Measurements from ENCODE around the gene S100A11.

The S100A11 gene

GRCh38 chr1:152038871-152039270, 2.1 kb upstream of the S100A11 start:
- no peak for DNase-seq

DNA sequence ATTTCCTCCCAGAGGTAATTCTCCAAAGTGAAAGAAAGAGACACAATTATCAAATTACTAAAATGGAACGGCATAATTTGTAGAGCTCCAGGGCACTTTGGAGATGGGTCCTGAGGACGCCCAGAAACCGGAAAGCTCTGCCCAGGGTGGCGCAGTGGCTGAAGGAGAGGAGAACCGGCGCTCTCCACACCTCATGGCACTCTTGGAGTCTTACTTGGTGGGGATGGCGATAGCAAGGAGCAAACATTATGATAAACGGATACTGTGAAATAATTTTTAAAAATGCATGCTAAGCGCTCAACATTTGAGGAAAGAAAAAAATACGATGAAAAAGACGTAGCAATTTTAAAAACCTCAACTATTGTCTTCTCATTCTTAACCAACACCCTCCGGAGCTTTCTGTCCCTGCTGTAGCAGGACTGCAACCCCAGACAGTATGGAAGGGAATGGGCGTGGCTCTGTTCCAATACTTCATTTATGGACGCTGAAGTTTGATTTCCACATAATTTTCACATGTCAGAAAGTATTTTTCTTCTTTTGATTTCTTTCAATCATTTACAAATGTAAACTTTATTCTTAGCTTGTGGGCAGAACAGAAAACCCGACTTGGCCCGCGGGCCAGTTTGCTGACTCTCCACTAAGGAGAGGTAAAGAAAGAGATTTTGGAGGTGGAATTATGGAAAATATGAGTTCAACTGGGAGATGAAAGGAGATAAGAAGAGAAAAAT, 1.1 kb downstream of the S100A11 start:
- DNase-seq, result peak; percentile 56 to 60

- peak; percentile 84 to 88 for DNase-seq
Observed at GRCh38 chr1:152034654-152035538, 1.9 kb downstream of the S100A11 start.

DNA sequence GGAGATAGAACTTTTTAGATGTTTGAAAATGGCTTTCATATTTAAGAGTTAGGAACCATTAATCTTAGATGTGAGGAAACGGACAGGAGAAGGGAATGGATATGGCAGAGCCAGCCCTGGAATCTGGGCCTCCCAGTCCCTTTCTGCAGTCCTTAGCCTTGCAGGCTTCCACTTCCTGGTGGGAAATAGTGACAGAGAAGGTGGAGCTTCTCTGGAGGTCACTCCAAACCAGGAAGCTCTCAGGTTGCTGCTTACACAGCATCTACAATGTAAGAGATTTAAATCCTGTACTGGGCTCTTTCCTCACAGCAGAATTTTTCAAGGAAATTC, 2.5 kb downstream of the S100A11 start:
- peak in 1 of 2 experiments; percentile 47 for DNase-seq

GRCh38 chr1:152029929-152030211, 6.9 kb downstream of the S100A11 start:
- no peak for DNase-seq

- no peak for DNase-seq
Observed at GRCh38 chr1:152029144-152029928, 7.5 kb downstream of the S100A11 start.

DNA sequence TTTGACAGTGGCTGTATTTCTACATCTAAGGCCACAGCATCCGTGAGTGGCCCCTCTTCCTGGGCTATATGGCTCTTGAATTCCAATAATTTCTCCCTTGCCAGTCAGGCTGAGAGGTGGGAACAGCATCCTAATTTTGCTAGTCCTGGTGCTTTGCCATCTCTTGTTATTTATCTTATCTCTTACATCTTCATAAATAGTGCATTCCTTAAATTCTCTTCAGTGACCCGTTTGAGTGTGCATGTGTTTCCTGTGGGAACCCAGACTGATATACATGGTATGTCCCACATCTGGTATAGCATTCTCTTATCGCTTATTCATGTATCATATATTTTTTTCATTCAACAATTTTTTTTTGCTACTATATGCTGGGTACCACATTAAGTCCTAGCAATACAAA, 9.9 kb downstream of the S100A11 start:
- DNase-seq, result no peak

DNA sequence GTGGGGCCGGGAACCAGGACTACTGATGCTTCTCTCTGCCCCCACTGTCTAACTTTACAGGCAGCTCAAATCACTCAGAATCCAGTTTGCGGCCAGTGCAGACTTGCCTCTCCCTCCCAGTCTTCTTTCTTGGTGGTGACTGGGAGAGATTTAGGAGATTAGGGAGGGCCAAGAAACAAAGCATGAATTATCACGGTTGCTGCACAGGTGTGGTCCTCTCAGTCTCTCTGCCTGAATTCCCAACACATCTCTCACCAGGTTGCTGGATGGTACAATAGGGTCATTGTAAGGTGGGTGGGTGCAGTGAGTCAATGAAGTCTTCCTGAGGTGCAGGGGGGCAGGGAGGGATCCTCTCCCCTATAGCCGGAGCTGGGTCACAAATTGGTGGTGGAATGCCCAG, 12.6 kb downstream of the S100A11 start:
- no peak for DNase-seq

GRCh38 chr1:152023221-152023620, 13.6 kb downstream of the S100A11 start:
- no peak for DNase-seq

DNA sequence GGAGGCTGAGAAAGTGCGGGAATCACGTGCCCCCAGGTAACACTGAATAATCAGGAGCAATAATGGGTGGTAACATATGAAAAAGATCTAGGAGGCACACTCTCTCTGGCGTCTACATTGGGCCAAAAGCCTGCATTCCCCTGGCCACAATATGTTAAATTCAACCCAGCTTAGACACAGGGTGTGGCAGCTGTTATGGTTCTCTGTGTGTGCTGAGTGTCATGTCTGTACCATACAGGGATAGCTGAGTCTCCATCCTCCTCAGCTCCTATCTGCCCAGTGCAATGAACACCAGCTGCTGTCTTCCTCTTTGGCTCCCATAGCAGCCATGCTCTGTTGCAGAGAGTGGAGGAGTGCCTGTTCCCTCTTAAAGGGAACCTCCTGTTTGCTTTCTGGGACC, 14.3 kb downstream of the S100A11 start:
- DNase-seq, result no peak

- no peak for DNase-seq
Observed at GRCh38 chr1:152021569-152021968, 15.2 kb downstream of the S100A11 start.

DNA sequence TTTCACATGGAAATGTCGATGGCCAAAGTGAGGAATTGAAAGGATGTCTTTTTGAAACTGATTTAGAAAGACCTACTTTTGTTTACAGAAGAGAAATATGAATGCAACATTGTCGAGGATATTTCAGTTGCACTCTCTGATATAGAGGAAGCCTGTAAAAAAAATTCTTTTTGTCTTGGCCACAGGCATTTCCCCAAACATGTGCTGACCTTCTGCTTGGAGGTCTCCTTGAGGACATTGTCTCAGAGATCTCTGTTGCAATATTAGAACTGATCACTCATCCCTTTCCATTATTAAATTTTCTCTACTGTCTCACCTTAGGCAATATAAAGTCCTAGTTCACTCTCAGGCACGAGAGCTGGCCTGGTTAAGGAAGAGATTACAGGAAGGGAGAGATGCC, 16.0 kb downstream of the S100A11 start:
- no peak for DNase-seq

GRCh38 chr1:152018537-152018936, 18.3 kb downstream of the S100A11 start:
- peak in 1 of 2 experiments; percentile 9 for DNase-seq

DNA sequence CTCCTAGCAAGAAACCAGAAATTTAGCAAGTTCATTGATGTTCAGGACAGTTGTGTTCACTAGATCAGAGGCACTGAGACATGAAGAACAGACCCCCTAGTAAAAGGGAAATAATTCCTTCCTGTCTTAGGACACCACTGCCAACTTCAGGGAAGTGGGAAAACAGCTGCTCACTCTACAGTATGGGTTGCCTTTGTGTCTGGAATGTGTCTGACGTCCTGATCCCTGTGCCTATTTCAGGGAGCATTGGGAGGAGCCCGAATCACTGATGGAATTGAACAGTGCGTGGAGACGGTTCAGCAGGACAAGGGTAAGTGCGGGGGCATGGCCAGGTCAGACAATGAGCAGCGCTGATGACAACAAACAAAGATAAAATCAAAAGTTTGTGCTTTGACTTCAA, 21.0 kb downstream of the S100A11 start:
- DNase-seq, result no peak

DNA sequence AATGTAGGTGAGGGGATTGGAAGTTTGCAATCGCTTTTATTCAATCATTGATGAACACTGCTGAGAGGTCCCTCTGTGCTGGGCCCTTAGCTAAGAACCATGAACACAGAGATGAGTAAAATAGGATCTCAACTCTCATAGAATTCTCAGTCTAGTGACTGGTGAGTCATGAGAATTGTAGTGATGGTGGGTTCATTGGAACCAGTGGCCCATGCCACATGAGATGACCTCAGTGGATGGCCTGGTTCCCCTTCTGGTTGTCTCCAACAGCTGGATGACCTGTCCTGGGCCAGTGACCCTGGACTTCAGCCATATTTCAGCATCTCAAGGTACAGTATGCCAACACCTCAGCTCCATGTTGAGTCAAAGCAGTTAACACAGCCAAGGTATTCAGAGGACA, 21.9 kb downstream of the S100A11 start:
- DNase-seq, result no peak

DNA sequence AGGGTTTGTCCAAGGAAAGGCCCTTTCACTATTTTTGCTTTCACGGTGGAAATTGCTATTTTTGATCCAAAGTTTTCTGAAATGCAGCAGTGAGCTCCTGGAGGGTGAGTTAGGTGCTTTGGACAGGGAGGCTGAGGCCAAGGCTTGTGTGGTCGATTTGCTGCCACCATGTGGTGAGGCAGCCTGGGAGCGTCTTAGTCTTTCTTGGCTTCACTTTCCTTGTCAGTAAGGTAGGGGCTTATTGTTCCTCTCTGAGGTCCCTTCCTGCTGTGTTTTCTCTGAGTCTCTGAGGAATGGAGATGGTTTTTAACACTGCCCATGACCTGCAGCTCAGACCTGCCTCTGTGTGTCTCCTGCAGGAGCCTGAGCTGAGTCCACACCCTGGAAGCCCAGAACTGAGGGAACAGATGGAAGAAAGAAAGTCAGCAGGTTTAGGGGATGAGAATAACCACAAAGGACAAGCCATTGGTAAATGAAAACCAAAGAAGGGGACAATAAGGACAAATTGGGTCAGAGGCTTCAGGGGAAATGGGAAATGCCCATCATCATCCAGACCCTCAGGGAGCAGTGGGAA, 23.1 kb downstream of the S100A11 start:
- DNase-seq, result peak; percentile 47 to 70

- no peak for DNase-seq
Observed at GRCh38 chr1:152009691-152010090, 27.1 kb downstream of the S100A11 start.

- no peak for DNase-seq
Observed at GRCh38 chr1:152007047-152007446, 29.8 kb downstream of the S100A11 start.

GRCh38 chr1:152005360-152005912, 31.4 kb downstream of the S100A11 start:
- DNase-seq, result no peak

- no peak for DNase-seq
Observed at GRCh38 chr1:152003846-152004442, 32.9 kb downstream of the S100A11 start.

DNA sequence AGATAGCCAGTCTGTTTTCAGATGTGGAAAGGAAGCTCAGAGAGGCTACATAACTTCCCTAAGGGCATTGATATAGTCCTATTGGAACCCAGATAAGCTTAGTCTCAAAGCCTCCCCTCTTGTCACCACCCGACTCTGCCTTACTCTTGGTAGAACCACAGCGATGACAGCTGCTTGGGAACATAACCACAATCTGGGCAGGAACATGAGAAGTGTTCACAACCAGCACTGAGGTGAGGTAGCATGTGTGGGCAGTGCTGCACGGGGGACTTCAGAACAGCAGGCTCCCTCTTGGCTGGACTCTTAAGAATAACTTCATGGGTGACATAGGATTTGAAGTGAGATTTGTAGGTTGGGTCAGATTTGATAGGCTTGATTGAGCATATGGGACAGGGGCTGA, 33.8 kb downstream of the S100A11 start:
- no peak for DNase-seq
